CD4-positive, alpha-beta T cell (primary cell): Measurements from ENCODE around the gene RGL2. TPM values are rescaled to one million over a fixed set of nuclear protein-coding genes. Genes with fewer than 3 reads are reported as not detected.
"Not testable (repeated sequence)": the region's sequence is repeated elsewhere in the genome, so short reads cannot be mapped to it uniquely, and the experiment has no call there.

ENCODE experiments used
- ATAC-seq: fragments of 200-7000 bp; cut with Tn5 transposase; one replicate; pipeline ENCODE4 v1.10.0; 2022; ENCODE audit warnings: mild to moderate bottlenecking; ENCODE audit not compliant: poor library complexity
- CTCF ChIA-PET: fragments of 350-600 bp; sonication (Branson Sonifier 250); formaldehyde crosslinking; loops from one replicate; lab custom pipeline; 2021; ENCODE audit warnings: antibody characterized with exemption, inconsistent platforms; lab: Charles Lee
- POLR2A ChIA-PET: fragments of 350-600 bp; sonication (Branson Sonifier 250); formaldehyde crosslinking; loops from one replicate; lab custom pipeline; 2021; ENCODE audit warnings: antibody characterized with exemption, inconsistent platforms; lab: Charles Lee
- DNase-seq, 14 experiments: peaks; one replicate each; pipeline ENCODE4 v3.0.0-alpha.2; 2013 to 2020; ENCODE audit warnings: mixed read lengths in 2 of 14
- H3K27ac ChIP-seq, 2 donors: one replicate each; pipeline versions ENCODE4 v1.5.1 to v1.7.0; 2013; ENCODE audit warnings: low read length in 2 of 2, low read depth in 1 of 2, mild to moderate bottlenecking in 1 of 2
- H3K27me3 ChIP-seq, 2 experiments: 1 replicate in 1 of 2; 2 replicates in 1 of 2; pipeline versions ENCODE4 v1.6.1 to v1.7.0; 2013; ENCODE audit warnings: low read length in 2 of 2, control low read depth in 1 of 2, mild to moderate bottlenecking in 1 of 2, moderate library complexity in 1 of 2; ENCODE audit not compliant: insufficient read depth in 2 of 2, control insufficient read depth in 1 of 2
- H3K36me3 ChIP-seq: one replicate; pipeline ENCODE4 v1.6.1; 2013; ENCODE audit warnings: low read length, control low read depth; ENCODE audit not compliant: insufficient read depth
- H3K4me1 ChIP-seq: one replicate; pipeline ENCODE4 v1.6.1; 2013; ENCODE audit warnings: low read length, control low read depth; ENCODE audit not compliant: insufficient read depth
- H3K4me3 ChIP-seq: one replicate; pipeline ENCODE4 v1.5.1; 2013; ENCODE audit warnings: mild to moderate bottlenecking, low read length, moderate library complexity
- H3K9me3 ChIP-seq, 2 experiments: 1 replicate in 1 of 2; 2 replicates in 1 of 2; pipeline versions ENCODE4 v1.6.1 to v1.7.0; 2013; ENCODE audit warnings: low read length in 2 of 2, mild to moderate bottlenecking in 2 of 2, control low read depth in 1 of 2, moderate library complexity in 1 of 2; ENCODE audit not compliant: control insufficient read depth in 1 of 2, insufficient read depth in 1 of 2
- H3K27ac Mint-ChIP-seq: one replicate; pipeline ENCODE4 v1.8.0; 2020; ENCODE audit warnings: mixed read lengths
- H3K27me3 Mint-ChIP-seq: one replicate; pipeline ENCODE4 v1.8.0; 2021; ENCODE audit warnings: mixed read lengths
- H3K36me3 Mint-ChIP-seq: one replicate; pipeline ENCODE4 v1.8.0; 2021; ENCODE audit warnings: low read depth, mixed read lengths
- H3K4me1 Mint-ChIP-seq: one replicate; pipeline ENCODE4 v1.8.0; 2021; ENCODE audit warnings: low read depth, mixed read lengths
- H3K4me3 Mint-ChIP-seq: one replicate; pipeline ENCODE4 v1.8.0; 2020; ENCODE audit warnings: mild to moderate bottlenecking, mixed read lengths
- H3K9me3 Mint-ChIP-seq: one replicate; pipeline ENCODE4 v1.8.0; 2020; ENCODE audit warnings: mixed read lengths
- CTCF ChIP-seq: fragments of 200-600 bp; IDR thresholded peaks from one replicate; pipeline ENCODE4 v1.8.0; 2022; ENCODE audit warnings: antibody characterized with exemption, mild to moderate bottlenecking
- intact Hi-C, 2 experiments: fragments of 100-400 bp; cut with DNase I in 1 of 2; cut with micrococcal nuclease in 1 of 2; formaldehyde crosslinking; loops; one replicate each; pipeline versions ENCODE4 v1.15.1 to v1.9.0; 2023 to 2025; cut with DNase I, micrococcal nuclease
- total RNA-seq, 174 experiments: library from RNA in 2 of 174; stranded (reverse) in 2 of 174; gene quantifications; one replicate each; pipeline ENCODE4 v1.2.3 and lab custom pipeline; 2021 to 2026

RGL2 gene
- total RNA-seq, 2 experiments from 2014 or later = 39.2 to 39.4 TPM

DNA sequence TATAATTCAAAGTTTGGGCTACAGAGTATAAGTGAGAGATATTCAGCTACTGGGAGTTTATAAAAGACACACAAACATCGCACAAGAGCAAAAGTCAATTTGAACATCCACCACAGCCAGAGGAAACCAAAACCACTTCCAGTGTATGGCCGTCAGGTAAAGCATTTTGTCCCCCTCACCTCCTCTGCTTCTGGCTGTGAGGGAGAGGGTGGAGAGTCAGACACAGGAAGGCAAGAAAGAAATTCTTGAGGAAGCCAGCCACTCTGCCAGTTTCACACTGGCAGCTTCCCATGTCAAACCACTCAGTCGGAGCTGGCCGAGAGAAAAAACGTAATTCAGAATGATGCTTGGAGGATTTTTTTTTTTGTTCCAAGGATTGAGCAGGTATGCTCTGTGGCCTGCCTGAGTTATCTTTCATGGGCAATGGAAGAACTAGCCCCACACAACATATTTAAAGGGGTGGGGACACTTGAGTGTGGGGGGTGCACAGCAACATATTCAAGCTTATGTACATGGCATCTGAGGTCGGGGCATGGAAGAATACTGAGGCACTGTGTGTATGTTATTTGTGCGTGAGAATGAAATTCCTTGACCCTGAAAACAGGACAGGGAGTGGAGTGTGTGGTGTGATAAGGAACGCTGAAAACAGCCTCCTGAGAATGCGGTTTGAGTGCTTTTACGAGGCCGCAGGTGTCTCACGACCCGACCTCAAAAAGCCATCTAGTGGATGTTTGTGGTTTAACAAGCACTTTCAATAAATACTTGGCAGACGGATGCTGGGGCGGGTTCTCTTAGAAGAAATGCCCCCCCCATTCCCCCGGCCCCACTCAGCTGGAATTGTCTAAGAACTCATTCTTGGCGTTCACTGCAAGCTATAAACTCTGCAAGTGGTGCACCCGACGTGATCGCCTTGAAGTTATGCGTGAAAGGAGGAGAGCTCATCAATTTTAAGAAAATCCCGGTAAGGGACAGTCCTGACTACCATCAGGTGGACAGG, 46.3 kb upstream of the RGL2 start:
- Histone ChIP-seq H3K27ac (peak overlapping the region; percentile 79 to 88), H3K9me3 (no peaks in the 10 kb centered on the region), H3K27me3 (no peaks in the 10 kb centered on the region), H3K4me3 (peak overlapping the region; percentile 24), H3K4me1 (peaks cover 49% of the 10 kb centered on the region), H3K36me3 (no peaks in the 10 kb centered on the region)
- no peaks in the 10 kb centered on the region for H3K9me3 Mint-ChIP-seq
- no peaks in the 10 kb centered on the region for H3K27me3 Mint-ChIP-seq
- ChIA-PET POLR2A (interaction anchor here (0.5 to 3.4 kb wide), 43 partner anchors 10 to 501 kb away, joined by 3 to 155 read pairs (median 5); partner anchors contain the start of genes B3GALT4, CUTA, PFDN6 and RGL2), CTCF (interaction anchor here (0.6 to 3.0 kb wide), 15 partner anchors 9 to 184 kb away, joined by 3 to 32 read pairs (median 4); partner anchors contain the start of genes B3GALT4, PHF1, RGL2 and ZBTB22)
- peaks cover 38% of the 10 kb centered on the region for H3K4me1 Mint-ChIP-seq
- TF ChIP-seq CTCF = peak; percentile 64
- ATAC-seq (peak; percentile 52), DNase-seq (peak; percentile 53 to 93 (median 62))
- no peaks in the 10 kb centered on the region for H3K36me3 Mint-ChIP-seq
- peak overlapping the region; percentile 90 for H3K4me3 Mint-ChIP-seq
- intact Hi-C loops = loop anchor here (1.0 to 5.0 kb wide), 9 partner anchors 22 to 225 kb away; partner anchors contain the start of genes TAPBP (in 2 of the 2), CUTA (in 1 of the 2), KIFC1 (in 1 of the 2) and VPS52 (in 1 of the 2)
- H3K27ac Mint-ChIP-seq = peak overlapping the region; percentile 98

GRCh38 chr6:33343953-33344611, 45.3 kb upstream of the RGL2 start:
- Mint-ChIP-seq H3K9me3 (no peaks in the 10 kb centered on the region), H3K36me3 (no peaks in the 10 kb centered on the region), H3K4me3 (peak overlapping the region; percentile 80), H3K4me1 (peaks cover 42% of the 10 kb centered on the region), H3K27ac (peak overlapping the region; percentile 98), H3K27me3 (no peaks in the 10 kb centered on the region)
- TF ChIP-seq CTCF = no peak
- peak; percentile 72 for ATAC-seq
- Histone ChIP-seq H3K27me3 (no peaks in the 10 kb centered on the region), H3K27ac (peak overlapping the region; percentile 81 to 88), H3K4me3 (peak overlapping the region; percentile 24), H3K4me1 (peaks cover 49% of the 10 kb centered on the region), H3K9me3 (no peaks in the 10 kb centered on the region), H3K36me3 (no peaks in the 10 kb centered on the region)
- intact Hi-C loops = loop anchor here (1.0 to 5.0 kb wide), 6 partner anchors 21 to 226 kb away; partner anchors contain the start of genes CUTA (in 1 of the 2), KIFC1 (in 1 of the 2) and VPS52 (in 1 of the 2)
- ChIA-PET CTCF (interaction anchor here (0.8 to 3.0 kb wide), 9 partner anchors 26 to 183 kb away, joined by 3 to 32 read pairs (median 7); partner anchors contain the start of genes B3GALT4, PHF1, RGL2 and ZBTB22), POLR2A (interaction anchor here (0.6 to 3.4 kb wide), 38 partner anchors 9 to 500 kb away, joined by 3 to 155 read pairs (median 6); partner anchors contain the start of genes B3GALT4, CUTA, PFDN6 and RGL2)
- DNase-seq = peak; percentile 46 to 95 (median 56)

DNA sequence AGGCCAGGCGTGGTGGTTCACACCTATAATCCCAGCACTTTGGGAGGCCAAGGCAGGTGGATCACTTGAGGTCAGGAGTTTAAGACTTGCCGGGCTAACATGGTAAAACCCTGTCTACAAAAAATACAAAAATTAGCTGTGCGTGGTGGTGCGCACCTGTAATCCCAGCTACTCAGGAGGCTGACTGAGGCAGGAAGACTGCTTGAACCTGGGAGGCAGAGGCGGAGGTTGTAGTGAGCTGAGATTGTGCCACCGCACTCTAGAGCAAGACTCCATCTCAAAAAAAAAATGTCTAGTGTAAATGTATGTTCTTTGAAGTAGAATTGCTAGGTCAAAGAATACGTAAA, 44.8 kb upstream of the RGL2 start:
- not testable (repeated sequence) for H3K27me3 Mint-ChIP-seq, ATAC-seq, H3K27me3 ChIP-seq, H3K36me3 ChIP-seq, H3K9me3 ChIP-seq, H3K9me3 Mint-ChIP-seq, H3K36me3 Mint-ChIP-seq, H3K4me3 ChIP-seq
- peak in 4 of 14 experiments; percentile 42 to 56 (median 50) for DNase-seq
- Mint-ChIP-seq H3K27ac (peak overlapping the region; percentile 98), H3K4me1 (peaks cover 47% of the 10 kb centered on the region), H3K4me3 (peak overlapping the region; percentile 80)
- peak overlapping the region; percentile 81 to 88 for H3K27ac ChIP-seq
- intact Hi-C loops = loop anchor here in 1 of 2 experiments (5.0 kb wide), 1 partner anchor 49 kb away; the partner anchor contains the start of gene KIFC1
- ChIA-PET POLR2A (interaction anchor here (0.6 to 3.4 kb wide), 28 partner anchors 9 to 499 kb away, joined by 3 to 155 read pairs (median 10); partner anchors contain the start of genes B3GALT4, CUTA, PFDN6 and RGL2), CTCF (interaction anchor here (0.8 to 3.0 kb wide), 4 partner anchors 32 to 82 kb away, joined by 3 to 32 read pairs (median 12); partner anchors contain the start of genes B3GALT4 and RGL2)
- H3K4me1 ChIP-seq = peaks cover 49% of the 10 kb centered on the region
